DMS114 treated with DMSO at 0.1 percent for 48 hours (cell line): Measurements from ENCODE around the gene MS4A10.
"Not testable (repeated sequence)": the region's sequence is repeated elsewhere in the genome, so short reads cannot be mapped to it uniquely, and the experiment has no call there.

Source experiments
- DNase-seq: peaks from one replicate; lab custom pipeline; 2025; ENCODE audit not compliant: unreplicated experiment; lab: John Stamatoyannopoulos, UW

MS4A10 gene

GRCh38 chr11:60823745-60824306, 38.7 kb downstream of the MS4A10 start:
- not testable (repeated sequence) for DNase-seq

- DNase-seq, result no peak
These were observed 40.0 kb downstream of the MS4A10 start for GRCh38 chr11:60825118-60825517.

- DNase-seq, result no peak
These were observed 40.7 kb downstream of the MS4A10 start for GRCh38 chr11:60825790-60826189.

- no peak for DNase-seq
These were observed 45.5 kb downstream of the MS4A10 start for GRCh38 chr11:60830478-60831142.

DNA sequence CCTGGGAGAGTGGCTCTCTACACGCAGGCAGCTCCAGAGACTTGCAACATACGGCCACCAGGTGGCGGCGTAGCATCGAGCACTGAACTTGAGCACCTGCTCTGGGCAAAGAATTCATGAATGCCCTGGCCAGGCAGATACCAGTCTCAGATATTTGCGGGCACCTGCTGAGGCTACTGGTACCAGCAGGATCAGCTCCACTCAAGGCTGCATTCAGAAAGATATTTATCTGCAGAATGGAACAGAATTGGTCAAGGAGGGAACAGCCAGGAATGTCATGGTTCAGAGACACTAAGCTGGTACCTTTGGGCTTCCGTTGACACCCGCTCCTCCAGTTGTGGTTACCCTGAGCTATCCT, 46.0 kb downstream of the MS4A10 start:
- DNase-seq, result peak; percentile 66

DNA sequence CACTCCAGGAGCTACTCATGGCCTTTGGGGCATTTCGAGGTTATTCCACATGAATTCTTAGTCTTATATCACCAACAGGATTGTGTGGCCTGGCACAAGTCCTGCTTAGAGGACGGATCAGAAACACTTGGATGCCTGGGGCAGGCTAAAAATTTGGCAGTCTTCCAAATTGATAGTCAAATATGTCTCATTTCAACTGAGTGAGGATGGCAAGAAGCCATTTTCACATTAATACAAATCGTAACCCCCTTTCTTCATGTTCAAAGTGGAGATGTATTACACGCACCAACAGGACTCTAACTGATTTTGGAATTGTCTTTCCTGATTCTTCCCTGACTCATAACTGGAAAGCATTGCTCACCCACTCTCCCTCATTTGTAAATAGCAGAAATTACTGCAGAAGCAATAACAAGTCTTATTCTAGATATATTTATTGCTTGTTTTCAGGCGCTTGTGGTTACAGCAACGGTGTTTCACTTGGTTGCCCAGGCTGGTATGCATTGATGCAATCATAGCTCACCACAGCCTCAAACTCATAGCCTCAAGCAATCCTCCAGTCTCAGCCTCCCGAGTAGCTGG, 46.5 kb downstream of the MS4A10 start:
- DNase-seq, result no peak

- no peak for DNase-seq
These were observed 49.8 kb downstream of the MS4A10 start for GRCh38 chr11:60834742-60835533.

DNA sequence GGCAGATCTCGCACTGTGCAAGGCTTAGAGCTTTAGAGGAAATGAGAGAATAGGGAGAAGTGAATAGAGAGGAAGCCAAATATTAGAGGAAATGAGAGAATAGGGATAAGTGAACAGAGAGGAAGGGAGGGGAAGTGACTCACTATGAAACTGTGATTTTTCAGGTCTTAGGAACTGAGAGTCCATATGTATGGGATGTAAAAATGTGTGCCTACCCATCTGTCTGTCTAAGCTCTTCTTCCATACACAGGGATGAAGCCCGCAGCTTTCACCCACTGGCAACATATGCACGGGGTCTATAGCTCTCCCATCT, 50.4 kb downstream of the MS4A10 start:
- DNase-seq, result no peak

DNA sequence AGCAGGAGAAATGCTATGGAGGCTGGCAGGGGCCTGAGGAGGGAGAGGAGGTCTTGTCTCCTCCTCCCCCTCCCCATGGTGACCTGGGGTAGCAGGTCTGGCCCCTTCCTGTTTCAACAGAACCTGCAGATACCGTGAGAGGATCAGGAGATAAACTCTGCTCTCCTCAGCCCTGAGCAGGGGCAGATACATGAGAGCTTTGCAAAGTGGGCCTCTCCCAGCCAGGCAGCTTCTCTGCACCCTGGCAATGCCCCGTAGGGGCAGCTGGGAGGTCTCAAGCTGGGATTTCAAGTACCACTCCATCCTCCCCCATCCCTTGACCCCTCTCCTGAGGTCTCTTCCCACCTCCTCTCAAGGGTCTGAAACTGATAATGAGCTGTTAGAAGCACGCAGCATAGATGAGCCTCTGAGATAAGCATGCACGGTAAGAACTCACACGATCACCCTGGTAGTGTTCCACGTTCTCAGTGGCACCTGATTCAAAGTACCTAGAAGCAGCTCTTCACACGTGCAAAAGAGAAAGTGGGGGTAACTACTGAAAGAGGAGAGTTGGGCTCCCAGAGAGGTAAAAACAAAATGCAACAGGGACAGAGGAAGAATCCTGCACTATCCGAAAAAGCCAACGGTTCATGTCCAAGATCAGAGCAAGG, 51.9 kb downstream of the MS4A10 start:
- no peak for DNase-seq

DNA sequence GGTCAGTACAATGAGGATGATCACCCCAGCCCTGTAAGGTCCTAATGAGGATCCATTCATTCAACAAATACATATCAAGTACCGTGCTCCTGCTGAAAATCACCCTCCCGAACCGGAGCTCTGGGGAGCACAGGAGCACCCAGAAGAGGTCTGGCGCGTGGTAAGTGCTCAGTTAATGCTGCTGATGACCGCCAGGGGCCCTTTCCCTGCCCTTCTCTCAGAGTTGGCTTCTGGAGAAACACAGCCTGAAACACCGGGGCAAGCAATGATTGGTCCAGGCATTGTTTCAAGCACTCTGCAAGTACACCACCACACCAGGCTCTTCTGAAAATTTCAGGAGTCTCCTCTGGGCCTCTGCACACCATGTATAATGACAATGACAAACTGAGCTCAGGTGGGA, 53.0 kb downstream of the MS4A10 start:
- no peak for DNase-seq

DNA sequence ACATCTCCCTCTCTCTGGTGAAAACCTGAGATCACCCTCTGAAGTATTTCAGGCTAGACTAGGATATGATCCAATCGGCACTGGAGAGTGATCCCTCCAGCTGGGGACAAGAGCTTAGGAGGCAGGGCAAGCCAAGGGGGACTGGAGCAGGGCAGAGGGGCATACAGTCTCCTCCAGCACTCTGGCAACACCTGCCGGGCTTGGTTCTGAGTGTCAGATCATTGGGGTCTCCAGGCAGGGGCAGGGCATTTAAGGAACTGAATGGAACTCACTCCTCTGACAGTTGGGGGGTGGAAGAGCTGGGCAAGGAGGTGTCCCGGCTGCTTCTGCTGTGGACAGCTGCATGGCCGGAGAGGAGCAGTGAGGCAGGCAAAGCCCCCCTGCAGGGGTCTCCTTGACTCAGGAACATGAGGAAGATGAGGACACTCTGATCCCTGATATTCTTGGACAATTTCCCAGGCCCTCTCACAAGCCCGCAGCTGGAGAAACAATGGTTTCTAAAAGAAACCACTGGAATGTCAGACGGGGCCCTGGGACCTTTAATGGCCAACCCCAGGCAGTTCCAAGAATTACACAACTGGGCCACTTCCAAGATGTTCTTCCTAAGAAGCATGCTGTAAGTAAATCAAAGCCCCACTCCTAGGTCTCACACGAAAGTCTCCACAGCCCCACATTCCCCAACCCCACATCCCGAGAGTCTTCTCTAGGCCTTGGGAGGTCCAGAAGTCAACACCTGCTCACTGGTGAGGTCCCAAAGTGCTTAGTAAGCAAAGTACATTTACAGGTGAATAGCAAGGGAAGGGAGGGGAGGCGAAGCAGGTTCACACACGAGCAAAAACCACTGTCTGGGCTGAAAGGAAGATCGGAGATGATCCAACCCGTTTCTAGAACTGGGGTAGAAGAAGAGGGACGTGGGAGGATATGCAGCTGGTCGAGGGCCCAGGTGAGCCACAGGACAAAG, 55.6 kb downstream of the MS4A10 start:
- no peak for DNase-seq

DNA sequence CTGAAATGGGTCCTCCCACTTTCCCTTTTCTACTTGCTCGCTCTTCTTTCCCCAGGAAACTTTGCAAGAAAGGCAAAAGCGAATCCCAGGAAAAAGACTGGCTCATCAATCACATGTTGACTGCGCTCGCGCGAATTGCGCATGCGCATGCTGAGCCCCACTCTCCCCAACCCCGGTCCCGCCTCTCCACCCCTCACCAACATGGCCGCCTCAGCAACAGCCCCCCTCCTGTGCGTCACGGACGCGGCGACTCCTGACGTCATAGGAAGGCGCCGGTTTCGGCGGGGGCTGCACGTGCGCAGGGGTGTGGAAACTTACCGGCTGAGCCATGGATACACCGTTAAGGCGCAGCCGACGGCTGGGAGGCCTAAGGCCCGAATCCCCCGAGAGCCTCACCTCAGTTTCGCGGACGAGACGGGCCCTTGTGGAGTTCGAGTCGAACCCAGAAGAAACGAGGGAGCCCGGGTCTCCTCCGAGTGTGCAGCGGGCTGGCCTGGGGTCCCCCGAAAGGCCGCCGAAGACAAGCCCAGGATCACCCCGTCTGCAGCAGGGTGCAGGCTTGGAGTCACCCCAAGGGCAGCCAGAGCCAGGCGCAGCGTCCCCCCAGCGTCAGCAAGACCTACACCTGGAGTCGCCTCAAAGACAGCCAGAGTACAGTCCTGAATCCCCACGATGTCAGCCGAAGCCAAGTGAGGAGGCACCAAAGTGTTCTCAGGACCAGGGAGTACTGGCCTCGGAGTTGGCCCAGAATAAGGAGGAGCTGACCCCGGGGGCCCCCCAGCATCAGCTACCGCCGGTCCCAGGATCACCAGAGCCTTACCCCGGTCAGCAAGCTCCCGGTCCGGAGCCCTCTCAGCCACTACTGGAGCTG, 56.9 kb downstream of the MS4A10 start, which contains the start of gene CCDC86:
Gene CCDC86, plus strand, starts transcription at position 317 of the 871 bp plus-strand sequence. Its CDS starts 12 bp downstream, at position 329.
- peak; percentile 84 for DNase-seq

GRCh38 chr11:60842668-60843600, 57.8 kb downstream of the MS4A10 start:
- no peak for DNase-seq

DNA sequence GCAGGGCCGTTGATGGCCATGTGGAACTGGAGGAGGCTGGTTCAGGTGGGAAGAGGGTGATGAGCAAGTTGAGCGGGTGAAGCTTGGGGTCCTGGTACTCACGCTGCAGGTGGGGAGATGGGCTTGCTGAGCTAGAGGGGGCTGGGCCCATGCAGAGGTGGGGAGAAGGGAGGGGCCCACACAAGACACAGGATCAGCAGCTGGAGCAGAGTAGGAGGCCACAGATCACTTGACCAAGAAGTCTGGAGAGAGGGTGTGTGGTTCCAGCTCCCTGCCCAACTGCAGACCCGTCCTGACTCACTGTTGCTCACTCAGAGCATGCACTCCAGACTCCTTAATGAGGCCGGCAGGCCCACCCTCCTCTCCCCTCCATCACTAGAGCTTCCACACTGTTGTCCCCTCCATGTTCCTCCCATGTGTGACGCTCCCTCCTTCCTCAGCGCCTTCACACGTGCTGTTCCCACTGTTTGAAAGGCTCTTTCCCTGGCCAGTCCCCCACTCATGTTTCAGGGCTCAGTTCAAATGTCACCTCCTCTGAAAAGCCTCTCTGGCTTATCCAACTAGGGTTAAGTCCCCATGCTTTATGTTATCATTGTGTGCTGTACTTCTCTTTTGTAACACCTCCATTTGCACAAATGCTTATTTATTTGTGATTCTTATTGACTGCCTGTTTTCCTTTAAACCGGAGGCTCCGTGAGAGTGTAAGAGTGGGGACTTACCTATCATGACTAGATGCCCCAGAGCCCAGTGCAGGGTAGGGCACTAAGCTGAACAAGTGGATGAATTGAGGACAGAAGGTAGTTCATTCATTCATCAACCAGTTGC, 59.1 kb downstream of the MS4A10 start:
- no peak for DNase-seq

- no peak for DNase-seq
These were observed 59.7 kb downstream of the MS4A10 start for GRCh38 chr11:60844870-60845221.

GRCh38 chr11:60845338-60845737, 60.2 kb downstream of the MS4A10 start:
- no peak for DNase-seq

DNA sequence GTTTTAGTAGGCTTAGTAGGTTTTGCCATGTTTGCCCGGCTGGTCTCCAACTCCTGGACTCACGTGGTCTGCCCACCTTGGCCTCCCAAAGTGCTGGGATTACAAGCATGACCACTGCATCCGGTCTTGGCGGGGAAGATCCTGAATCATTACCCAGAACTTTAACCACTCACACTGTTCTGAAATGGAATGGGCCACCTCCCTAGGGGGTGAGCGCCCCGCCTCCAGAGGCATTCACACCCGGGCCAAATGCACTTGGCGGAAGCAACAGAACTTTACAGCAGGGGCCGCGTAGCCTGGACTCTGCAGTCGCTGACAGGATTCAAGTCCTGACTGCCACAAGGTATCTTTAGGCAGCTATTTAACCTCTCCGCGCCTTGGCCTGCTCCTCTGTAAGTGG, 62.1 kb downstream of the MS4A10 start:
- DNase-seq, result no peak

GRCh38 chr11:60847896-60848295, 62.8 kb downstream of the MS4A10 start:
- DNase-seq, result no peak
